HepG2 (cell line): ENCODE results near the gene TTC39B. TPM values are rescaled to one million over a fixed set of nuclear protein-coding genes. Genes with fewer than 3 reads are reported as not detected.

Experiments used
- HNF4G ChIP-seq, 2 experiments: sonication (generic) in 1 of 2; formaldehyde crosslinking in 1 of 2; IDR thresholded peaks; 2 replicates each; pipeline versions ENCODE4 v1.4.0 to v1.6.1; 2011 to 2020; ENCODE audit warnings: borderline replicate concordance in 2 of 2, low read depth in 2 of 2, mild to moderate bottlenecking in 2 of 2, low read length in 1 of 2, missing genetic modification reagents in 1 of 2, moderate library complexity in 1 of 2
- MED1 ChIP-seq: sonication (generic); formaldehyde crosslinking; IDR thresholded peaks from 2 replicates; pipeline ENCODE4 v1.4.0; 2020; ENCODE audit warnings: missing genetic modification reagents
- PHF21A ChIP-seq: sonication (generic); formaldehyde crosslinking; IDR thresholded peaks from 2 replicates; pipeline ENCODE4 v1.5.0; 2020; ENCODE audit warnings: mild to moderate bottlenecking, missing genetic modification reagents
- POGZ ChIP-seq: sonication (generic); formaldehyde crosslinking; IDR thresholded peaks from 2 replicates; pipeline ENCODE4 v1.4.0; 2020; ENCODE audit warnings: mild to moderate bottlenecking, missing genetic modification reagents
- PPARG ChIP-seq: conservative IDR thresholded peaks from 2 replicates; pipeline ENCODE4 v1.6.1; 2016; ENCODE audit warnings: missing biosample characterization, missing genetic modification reagents
- RFXANK ChIP-seq: IDR thresholded peaks from 2 replicates; pipeline ENCODE4 v1.6.1; 2016
- SIX4 ChIP-seq: sonication (generic); formaldehyde crosslinking; IDR thresholded peaks from 2 replicates; pipeline ENCODE4 v1.4.0; 2020; ENCODE audit warnings: missing genetic modification reagents
- ZMYM3 ChIP-seq: sonication (generic); formaldehyde crosslinking; IDR thresholded peaks from 2 replicates; pipeline ENCODE4 v1.5.1; 2020; ENCODE audit warnings: mild to moderate bottlenecking, missing genetic modification reagents
- polyA plus RNA-seq, 8 experiments: library from polyadenylated mRNA; depleted of rRNA in 3 of 8; stranded (reverse) in 7 of 8; unstranded in 1 of 8; fragments of >200 nt; fragmentation: Illumina TruSeq in 4 of 8; extraction: Trizol in 4 of 8; gene quantifications; 2 replicates each; pipeline versions ENCODE4 v1.2.1 to v1.2.3, GENCODE V29; 2011 to 2016; ENCODE audit warnings: low read depth in 4 of 8, missing spikeins in 1 of 8, mixed read lengths in 1 of 8; ENCODE audit not compliant: insufficient read depth in 1 of 8
- total RNA-seq, 5 experiments: library from RNA; depleted of rRNA; stranded (reverse); fragments of >200 nt; fragmentation: Illumina TruSeq; extraction: Trizol; gene quantifications; 2 replicates each; pipeline ENCODE4 v1.2.3, GENCODE V29; 2016; ENCODE audit warnings: low read depth in 1 of 5
- TF ChIP-seq, protein P1 (sequence below): IDR thresholded peaks from 2 replicates; pipeline ENCODE4 v1.4.0; 2020; ENCODE audit warnings: mild to moderate bottlenecking, missing genetic modification reagents
- TF ChIP-seq, protein P2 (sequence below): sonication (generic); formaldehyde crosslinking; IDR thresholded peaks from 2 replicates; pipeline ENCODE4 v1.4.0; 2020; ENCODE audit warnings: missing genetic modification reagents
- TF ChIP-seq, protein P3 (sequence below): sonication (generic); formaldehyde crosslinking; IDR thresholded peaks from 2 replicates; pipeline ENCODE4 v1.4.0; 2020; ENCODE audit warnings: missing genetic modification reagents
- TF ChIP-seq, protein P4 (sequence below): sonication (generic); formaldehyde crosslinking; IDR thresholded peaks from 2 replicates; pipeline ENCODE4 v1.5.1; 2020; ENCODE audit warnings: mild to moderate bottlenecking, missing genetic modification reagents, borderline replicate concordance

The TTC39B gene
- total and polyA plus RNA-seq, 2 of the 13 experiments (the other 11 are each of a cell fraction or from before 2014, with no cell fraction given), result 14.3 to 19.4 TPM

DNA sequence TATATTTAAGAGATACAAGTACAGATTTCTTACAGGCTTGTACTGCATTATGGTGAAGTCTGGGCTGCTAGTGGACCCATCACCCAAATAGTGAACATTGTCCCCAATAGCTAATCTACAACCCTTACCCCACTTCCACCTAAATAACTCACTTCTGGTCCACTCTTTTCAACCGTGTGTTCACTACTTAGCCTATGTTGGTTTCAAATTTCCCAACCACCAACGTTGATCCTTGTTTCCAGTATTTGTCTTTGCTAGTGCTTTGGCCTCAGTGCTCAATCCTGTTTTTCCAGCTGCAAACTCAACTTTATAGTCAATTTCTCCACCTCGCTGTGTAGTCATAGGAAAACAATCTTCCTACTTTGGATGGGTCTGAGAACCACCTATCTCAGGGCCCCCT lies 45.3 kb upstream of the TTC39B start (continued):
- TF ChIP-seq, protein P1, sequence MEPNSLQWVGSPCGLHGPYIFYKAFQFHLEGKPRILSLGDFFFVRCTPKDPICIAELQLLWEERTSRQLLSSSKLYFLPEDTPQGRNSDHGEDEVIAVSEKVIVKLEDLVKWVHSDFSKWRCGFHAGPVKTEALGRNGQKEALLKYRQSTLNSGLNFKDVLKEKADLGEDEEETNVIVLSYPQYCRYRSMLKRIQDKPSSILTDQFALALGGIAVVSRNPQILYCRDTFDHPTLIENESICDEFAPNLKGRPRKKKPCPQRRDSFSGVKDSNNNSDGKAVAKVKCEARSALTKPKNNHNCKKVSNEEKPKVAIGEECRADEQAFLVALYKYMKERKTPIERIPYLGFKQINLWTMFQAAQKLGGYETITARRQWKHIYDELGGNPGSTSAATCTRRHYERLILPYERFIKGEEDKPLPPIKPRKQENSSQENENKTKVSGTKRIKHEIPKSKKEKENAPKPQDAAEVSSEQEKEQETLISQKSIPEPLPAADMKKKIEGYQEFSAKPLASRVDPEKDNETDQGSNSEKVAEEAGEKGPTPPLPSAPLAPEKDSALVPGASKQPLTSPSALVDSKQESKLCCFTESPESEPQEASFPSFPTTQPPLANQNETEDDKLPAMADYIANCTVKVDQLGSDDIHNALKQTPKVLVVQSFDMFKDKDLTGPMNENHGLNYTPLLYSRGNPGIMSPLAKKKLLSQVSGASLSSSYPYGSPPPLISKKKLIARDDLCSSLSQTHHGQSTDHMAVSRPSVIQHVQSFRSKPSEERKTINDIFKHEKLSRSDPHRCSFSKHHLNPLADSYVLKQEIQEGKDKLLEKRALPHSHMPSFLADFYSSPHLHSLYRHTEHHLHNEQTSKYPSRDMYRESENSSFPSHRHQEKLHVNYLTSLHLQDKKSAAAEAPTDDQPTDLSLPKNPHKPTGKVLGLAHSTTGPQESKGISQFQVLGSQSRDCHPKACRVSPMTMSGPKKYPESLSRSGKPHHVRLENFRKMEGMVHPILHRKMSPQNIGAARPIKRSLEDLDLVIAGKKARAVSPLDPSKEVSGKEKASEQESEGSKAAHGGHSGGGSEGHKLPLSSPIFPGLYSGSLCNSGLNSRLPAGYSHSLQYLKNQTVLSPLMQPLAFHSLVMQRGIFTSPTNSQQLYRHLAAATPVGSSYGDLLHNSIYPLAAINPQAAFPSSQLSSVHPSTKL (CRISPR knock-in tag), result 0 out of 2 replicates have a peak, but pooled peaks have one; percentile 23
- peak; percentile 77 for TF ChIP-seq SIX4 (CRISPR knock-in tag)
- peak; percentile 34; the same call in 1 of the 2 replicates for TF ChIP-seq ZMYM3
- peak; percentile 52; the same call in 1 of the 2 replicates for TF ChIP-seq MED1 (CRISPR knock-in tag)
- TF ChIP-seq PPARG (CRISPR knock-in tag), result peak; percentile 96
- TF ChIP-seq POGZ (CRISPR knock-in tag), result peak; percentile 62
- TF ChIP-seq, protein P2, sequence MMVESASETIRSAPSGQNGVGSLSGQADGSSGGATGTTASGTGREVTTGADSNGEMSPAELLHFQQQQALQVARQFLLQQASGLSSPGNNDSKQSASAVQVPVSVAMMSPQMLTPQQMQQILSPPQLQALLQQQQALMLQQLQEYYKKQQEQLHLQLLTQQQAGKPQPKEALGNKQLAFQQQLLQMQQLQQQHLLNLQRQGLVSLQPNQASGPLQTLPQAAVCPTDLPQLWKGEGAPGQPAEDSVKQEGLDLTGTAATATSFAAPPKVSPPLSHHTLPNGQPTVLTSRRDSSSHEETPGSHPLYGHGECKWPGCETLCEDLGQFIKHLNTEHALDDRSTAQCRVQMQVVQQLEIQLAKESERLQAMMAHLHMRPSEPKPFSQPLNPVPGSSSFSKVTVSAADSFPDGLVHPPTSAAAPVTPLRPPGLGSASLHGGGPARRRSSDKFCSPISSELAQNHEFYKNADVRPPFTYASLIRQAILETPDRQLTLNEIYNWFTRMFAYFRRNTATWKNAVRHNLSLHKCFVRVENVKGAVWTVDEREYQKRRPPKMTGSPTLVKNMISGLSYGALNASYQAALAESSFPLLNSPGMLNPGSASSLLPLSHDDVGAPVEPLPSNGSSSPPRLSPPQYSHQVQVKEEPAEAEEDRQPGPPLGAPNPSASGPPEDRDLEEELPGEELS (CRISPR knock-in tag), result 0 out of 2 replicates have a peak, but pooled peaks have one; percentile 11
- TF ChIP-seq HNF4G (IDR thresholded peaks at IDR 0.05; ENCODE audit: borderline replicate concordance, low read depth, low read length), result peak; percentile 49; the same call in 1 of the 2 replicates
- no peak for TF ChIP-seq HNF4G (CRISPR knock-in tag; IDR thresholded peaks at IDR 0.05; ENCODE audit: borderline replicate concordance, low read depth)
- peak; percentile 38; the same call in 1 of the 2 replicates for TF ChIP-seq PHF21A
- TF ChIP-seq RFXANK (CRISPR knock-in tag), result no peak
- TF ChIP-seq, protein P3, sequence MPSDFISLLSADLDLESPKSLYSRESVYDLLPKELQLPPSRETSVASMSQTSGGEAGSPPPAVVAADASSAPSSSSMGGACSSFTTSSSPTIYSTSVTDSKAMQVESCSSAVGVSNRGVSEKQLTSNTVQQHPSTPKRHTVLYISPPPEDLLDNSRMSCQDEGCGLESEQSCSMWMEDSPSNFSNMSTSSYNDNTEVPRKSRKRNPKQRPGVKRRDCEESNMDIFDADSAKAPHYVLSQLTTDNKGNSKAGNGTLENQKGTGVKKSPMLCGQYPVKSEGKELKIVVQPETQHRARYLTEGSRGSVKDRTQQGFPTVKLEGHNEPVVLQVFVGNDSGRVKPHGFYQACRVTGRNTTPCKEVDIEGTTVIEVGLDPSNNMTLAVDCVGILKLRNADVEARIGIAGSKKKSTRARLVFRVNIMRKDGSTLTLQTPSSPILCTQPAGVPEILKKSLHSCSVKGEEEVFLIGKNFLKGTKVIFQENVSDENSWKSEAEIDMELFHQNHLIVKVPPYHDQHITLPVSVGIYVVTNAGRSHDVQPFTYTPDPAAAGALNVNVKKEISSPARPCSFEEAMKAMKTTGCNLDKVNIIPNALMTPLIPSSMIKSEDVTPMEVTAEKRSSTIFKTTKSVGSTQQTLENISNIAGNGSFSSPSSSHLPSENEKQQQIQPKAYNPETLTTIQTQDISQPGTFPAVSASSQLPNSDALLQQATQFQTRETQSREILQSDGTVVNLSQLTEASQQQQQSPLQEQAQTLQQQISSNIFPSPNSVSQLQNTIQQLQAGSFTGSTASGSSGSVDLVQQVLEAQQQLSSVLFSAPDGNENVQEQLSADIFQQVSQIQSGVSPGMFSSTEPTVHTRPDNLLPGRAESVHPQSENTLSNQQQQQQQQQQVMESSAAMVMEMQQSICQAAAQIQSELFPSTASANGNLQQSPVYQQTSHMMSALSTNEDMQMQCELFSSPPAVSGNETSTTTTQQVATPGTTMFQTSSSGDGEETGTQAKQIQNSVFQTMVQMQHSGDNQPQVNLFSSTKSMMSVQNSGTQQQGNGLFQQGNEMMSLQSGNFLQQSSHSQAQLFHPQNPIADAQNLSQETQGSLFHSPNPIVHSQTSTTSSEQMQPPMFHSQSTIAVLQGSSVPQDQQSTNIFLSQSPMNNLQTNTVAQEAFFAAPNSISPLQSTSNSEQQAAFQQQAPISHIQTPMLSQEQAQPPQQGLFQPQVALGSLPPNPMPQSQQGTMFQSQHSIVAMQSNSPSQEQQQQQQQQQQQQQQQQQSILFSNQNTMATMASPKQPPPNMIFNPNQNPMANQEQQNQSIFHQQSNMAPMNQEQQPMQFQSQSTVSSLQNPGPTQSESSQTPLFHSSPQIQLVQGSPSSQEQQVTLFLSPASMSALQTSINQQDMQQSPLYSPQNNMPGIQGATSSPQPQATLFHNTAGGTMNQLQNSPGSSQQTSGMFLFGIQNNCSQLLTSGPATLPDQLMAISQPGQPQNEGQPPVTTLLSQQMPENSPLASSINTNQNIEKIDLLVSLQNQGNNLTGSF (CRISPR knock-in tag), result no peak
- TF ChIP-seq, protein P4, sequence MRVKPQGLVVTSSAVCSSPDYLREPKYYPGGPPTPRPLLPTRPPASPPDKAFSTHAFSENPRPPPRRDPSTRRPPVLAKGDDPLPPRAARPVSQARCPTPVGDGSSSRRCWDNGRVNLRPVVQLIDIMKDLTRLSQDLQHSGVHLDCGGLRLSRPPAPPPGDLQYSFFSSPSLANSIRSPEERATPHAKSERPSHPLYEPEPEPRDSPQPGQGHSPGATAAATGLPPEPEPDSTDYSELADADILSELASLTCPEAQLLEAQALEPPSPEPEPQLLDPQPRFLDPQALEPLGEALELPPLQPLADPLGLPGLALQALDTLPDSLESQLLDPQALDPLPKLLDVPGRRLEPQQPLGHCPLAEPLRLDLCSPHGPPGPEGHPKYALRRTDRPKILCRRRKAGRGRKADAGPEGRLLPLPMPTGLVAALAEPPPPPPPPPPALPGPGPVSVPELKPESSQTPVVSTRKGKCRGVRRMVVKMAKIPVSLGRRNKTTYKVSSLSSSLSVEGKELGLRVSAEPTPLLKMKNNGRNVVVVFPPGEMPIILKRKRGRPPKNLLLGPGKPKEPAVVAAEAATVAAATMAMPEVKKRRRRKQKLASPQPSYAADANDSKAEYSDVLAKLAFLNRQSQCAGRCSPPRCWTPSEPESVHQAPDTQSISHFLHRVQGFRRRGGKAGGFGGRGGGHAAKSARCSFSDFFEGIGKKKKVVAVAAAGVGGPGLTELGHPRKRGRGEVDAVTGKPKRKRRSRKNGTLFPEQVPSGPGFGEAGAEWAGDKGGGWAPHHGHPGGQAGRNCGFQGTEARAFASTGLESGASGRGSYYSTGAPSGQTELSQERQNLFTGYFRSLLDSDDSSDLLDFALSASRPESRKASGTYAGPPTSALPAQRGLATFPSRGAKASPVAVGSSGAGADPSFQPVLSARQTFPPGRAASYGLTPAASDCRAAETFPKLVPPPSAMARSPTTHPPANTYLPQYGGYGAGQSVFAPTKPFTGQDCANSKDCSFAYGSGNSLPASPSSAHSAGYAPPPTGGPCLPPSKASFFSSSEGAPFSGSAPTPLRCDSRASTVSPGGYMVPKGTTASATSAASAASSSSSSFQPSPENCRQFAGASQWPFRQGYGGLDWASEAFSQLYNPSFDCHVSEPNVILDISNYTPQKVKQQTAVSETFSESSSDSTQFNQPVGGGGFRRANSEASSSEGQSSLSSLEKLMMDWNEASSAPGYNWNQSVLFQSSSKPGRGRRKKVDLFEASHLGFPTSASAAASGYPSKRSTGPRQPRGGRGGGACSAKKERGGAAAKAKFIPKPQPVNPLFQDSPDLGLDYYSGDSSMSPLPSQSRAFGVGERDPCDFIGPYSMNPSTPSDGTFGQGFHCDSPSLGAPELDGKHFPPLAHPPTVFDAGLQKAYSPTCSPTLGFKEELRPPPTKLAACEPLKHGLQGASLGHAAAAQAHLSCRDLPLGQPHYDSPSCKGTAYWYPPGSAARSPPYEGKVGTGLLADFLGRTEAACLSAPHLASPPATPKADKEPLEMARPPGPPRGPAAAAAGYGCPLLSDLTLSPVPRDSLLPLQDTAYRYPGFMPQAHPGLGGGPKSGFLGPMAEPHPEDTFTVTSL, result peak; percentile 29; the same call in 1 of the 2 replicates
